HG02973 (cell line): ENCODE data around the gene RPL28.

Experiments used
- ATAC-seq: cut with Tn5 transposase; IDR thresholded peaks from one replicate; pipeline ENCODE4 v1.9.1; 2021; ENCODE audit warnings: moderate library complexity; ENCODE audit not compliant: unreplicated experiment

Gene RPL28

DNA sequence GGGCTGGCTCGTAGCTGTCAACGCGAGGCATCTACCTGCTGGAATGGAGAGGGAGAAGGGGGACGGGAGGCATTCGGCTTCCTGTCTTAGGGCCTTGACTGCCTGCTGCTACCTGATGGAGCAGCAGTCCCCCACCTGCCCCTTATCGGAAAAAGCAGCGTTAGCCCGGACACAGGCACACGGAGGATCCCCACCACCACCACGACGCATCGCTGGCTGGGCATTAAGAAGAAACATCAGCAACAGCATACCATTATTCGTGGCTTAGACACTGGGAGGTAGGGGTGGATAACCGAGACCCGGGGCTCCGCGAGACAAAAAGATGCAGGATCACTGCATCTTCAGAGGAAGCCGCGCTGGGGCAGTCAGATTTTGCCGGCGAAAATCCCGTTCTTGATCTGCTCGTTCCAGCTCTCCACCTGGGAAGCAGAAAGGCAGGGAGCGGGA, 32.4 kb upstream of the RPL28 start:
- ATAC-seq, result no peak

GRCh38 chr19:55353803-55354697, 31.7 kb upstream of the RPL28 start:
- no peak for ATAC-seq

GRCh38 chr19:55354698-55355212, 31.0 kb upstream of the RPL28 start, which contains the start of gene COX6B2:
Gene COX6B2 (minus strand): TSS chr19:55354719. CDS start chr19:55354521, 198 bp downstream.
- no peak for ATAC-seq

DNA sequence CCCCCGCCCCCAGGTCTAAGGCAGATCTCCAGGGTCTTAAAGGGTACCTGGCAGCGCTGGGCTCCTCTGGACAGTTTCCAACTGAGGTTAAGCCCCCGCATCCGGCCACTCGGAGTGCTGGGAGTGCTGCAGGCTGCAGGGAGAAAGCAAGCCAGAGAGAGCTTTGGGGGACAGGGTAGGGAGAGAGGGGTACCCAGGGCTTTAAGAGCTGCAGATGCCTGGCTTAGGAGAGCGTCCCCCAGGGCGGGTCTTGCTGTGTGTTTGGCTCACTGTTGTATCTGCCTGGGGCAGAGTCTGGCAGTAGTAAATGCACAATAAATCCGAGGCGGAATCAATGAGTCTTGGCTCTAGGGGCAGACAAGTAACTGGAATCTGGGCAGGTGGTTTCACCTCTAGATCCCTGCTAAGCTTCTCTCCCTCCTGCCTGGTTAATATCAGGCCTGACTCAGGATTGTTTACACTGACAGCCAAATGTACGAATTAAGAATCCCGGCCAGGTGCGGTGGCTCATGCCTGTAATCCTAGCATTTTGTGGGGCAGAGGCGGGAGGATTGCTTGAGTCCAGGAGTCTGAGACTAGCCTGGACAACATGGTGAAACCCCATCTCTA, 30.4 kb upstream of the RPL28 start:
- ATAC-seq, result no peak

DNA sequence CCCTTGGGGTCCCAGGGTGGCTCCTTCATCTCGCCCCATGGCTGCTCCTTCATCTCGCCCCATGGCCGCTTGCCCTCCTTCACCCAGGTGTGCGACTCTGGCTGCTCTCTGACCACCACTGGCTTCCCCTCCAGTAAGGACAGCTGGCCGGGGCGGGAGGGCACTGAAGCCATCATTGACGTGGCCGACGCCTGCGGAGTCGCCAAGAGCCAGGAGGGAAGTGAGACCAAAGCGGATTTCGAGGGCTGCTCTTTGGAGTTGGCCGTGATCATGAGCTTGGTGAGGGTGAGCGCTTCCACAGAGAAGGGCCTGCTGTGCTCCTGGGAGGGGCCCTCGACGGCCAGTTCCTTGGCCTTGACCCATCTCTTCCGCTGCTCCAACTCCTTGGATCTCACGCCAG, 27.2 kb upstream of the RPL28 start:
- no peak for ATAC-seq

GRCh38 chr19:55358943-55359908, 26.5 kb upstream of the RPL28 start:
- ATAC-seq, result no peak

GRCh38 chr19:55360902-55361301, 24.8 kb upstream of the RPL28 start:
- ATAC-seq, result no peak

- no peak for ATAC-seq
Measured at GRCh38 chr19:55362174-55362989, 23.4 kb upstream of the RPL28 start.

DNA sequence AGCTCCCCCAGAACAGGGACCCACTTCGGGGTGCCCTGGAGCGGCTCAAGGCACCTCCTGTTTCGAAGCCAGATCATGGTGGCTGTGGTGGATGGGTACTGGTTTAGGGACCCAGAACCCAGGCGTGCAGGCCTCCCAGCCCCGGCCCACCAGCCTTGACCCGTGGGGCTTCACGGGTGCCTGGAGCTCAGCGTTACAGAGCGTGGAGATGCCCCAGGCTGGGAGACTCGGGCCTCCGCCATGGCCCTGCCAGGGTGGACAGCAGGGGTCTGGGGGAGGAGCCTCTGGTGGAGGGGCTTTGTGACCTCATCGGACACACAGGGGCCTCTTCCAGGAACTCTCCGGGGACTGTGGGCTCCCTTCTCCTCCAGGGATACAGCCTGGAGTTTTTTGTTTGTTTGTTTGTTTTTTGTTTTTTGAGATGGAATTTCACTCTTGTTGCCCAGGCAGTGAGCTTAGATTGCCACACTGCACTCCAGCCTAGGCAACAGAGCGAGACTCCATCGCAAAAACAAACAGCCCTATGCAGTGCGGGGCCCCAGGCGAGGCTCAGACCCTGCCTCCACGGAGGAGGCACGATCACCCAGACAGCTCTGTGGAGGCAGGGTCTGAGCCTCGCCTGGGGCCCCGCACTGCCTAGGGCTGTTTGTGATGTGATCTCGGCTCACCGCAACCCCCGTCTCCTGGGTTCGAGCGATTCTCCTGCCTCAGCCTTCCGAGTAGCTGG, 22.6 kb upstream of the RPL28 start, which contains the start of gene GARIN5B:
Gene GARIN5B (minus strand): TSS at position 271 of the 727 bp plus-strand sequence. CDS start 194 bp downstream, at position 77.
- ATAC-seq, result no peak

GRCh38 chr19:55365245-55365644, 20.5 kb upstream of the RPL28 start:
- no peak for ATAC-seq

GRCh38 chr19:55365964-55366363, 19.8 kb upstream of the RPL28 start:
- ATAC-seq, result no peak

DNA sequence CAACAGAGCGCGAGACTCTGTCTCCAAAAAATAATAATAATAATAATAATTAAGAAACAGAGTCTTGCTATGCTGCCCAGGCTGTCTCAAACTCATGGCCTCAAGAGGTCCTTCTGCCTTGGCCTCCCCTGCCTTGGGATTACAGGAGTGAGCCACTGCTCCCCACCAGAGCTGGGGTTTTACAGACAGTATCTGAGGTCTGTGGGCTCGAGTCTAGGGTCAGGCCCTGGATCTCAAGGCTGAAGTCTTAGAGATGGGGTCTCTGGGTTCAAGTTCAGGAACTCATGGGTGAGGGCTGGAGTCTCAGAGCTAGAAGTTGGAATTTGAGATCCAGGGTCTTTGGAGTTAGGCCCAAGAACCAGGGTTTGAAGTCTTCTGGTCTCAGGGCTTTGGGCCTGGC, 18.9 kb upstream of the RPL28 start:
- no peak for ATAC-seq

DNA sequence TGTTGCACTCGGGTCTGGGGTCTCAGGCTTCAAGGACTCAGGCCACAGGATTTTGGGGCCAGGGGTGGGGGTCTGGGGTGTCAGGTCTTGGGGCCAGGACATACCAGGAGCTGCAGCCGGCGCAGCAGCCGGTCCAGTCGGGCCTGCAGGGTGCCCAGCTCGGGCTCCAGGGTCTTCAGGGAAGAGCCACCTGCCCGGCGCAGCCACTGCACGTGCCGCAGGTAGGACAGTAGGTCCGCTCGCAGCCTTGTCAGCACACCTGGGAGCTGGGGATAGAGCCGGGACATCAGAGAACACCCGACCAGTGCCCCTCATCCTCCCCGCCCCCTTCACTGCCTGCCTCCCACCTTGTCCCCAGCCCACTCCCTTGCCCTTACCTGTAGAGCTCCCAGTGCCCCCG, 17.6 kb upstream of the RPL28 start:
- no peak for ATAC-seq

DNA sequence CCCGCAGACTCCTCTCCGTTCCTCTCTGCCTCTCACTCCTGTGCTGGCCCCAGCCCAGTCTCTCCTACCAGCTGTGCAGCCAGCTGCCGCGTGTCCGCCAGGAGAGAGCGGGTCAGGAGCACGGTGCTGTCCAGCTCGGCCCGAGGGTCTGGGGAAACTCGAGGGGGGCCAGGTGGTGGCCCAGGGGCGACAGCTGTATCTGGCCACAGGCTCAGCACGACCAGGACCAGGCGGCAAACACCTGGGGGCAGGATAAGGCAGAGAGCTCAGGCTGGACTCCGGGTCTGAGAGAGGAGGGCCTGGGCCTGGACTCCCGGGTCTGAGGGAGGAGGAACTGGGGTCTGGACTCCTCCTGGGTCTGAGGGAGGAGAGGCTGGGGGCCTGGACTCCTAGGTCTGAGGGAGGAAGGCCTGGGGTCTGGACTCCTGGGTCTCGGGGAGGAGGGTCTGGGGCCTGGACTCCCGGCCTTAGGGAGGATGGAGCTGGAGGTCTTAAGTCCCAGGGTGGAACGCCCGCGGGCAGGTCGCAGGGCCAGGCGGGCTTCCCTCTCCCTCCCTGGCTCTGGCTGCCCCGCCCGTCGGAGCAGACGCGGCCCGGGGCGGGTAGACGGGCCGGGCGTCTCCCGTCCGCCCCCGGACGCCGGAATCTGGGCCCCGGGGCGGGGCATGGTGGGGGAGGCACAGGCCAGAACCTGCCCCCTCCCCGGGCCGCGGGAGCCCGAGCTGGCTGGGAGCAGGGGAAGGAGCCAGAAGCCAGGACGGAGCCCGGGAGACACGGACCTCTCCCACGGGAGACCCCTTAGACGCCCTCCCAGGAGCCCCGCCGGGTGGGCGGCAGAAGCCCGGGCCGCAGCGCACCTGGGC, 16.8 kb upstream of the RPL28 start:
- no peak for ATAC-seq

GRCh38 chr19:55369653-55370304, 16.0 kb upstream of the RPL28 start:
- no peak for ATAC-seq

DNA sequence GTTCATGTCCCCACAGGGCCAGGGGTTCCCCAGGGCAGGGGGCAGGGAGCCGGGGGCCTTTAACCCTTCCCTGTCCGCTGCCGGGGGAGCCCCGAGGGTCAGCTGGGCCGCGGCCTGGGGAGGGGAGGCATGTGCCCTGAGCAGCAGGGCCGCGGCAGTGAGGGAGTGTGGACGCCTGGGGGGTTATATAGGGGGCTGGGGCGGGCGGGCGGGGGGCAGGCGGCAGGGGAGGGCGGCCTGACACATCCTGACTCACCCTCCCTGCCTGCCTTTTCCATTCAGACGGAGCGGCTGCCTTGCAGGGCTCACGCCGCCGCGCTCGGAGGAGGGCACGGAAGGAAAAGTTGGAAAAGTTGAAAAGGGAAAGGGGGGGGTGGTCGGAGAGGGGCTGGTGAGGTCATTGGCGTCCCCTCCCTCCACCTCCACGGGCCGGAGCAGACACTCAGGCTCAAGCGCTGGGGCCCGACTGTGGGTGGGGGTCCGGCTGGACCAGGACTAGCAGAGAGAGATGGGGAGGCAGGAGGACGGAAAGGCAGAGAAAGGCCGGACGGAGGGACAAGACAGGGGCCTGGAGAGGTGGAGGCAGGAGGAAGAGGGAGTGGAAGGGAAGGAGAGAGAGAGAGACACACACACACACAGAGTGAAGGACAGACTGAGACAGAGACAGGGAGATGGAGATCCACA, 15.3 kb upstream of the RPL28 start, which contains the start of gene IL11:
Gene IL11 (minus strand): TSS at position 159 of the 684 bp plus-strand sequence. CDS start 153 bp downstream, at position 6.
- ATAC-seq, result no peak
